GM23338 (cell line): Measurements from ENCODE around the gene THRB. TPM values are rescaled to one million over a fixed set of nuclear protein-coding genes. Genes with fewer than 3 reads are reported as not detected.

Experiments
- ATAC-seq: fragments of 200-7000 bp; cut with Tn5 transposase; 3 replicates; pipeline ENCODE4 v1.9.1; 2020
- DNase-seq: peaks from one replicate; pipeline ENCODE4 v3.0.0-alpha.2; 2015; ENCODE audit warnings: low spot score
- H2AFZ ChIP-seq: fragments of 200-600 bp; sonication (generic); 2 replicates; pipeline ENCODE4 v1.8.0; 2016; ENCODE audit warnings: antibody characterized with exemption, mild to moderate bottlenecking, moderate library complexity
- H3F3A ChIP-seq: fragments of 200-600 bp; sonication (generic); replicated peaks from 2 replicates; pipeline ENCODE4 v1.8.0; 2017; ENCODE audit warnings: antibody characterized with exemption, mixed run types, low read depth
- H3K27ac ChIP-seq: fragments of 200-600 bp; sonication (generic); 2 replicates; pipeline ENCODE4 v1.6.1; 2016; ENCODE audit warnings: low read depth
- H3K27me3 ChIP-seq: fragments of 200-600 bp; sonication (generic); 2 replicates; pipeline ENCODE4 v1.8.0; 2016; ENCODE audit warnings: mild to moderate bottlenecking, mixed run types, moderate library complexity; ENCODE audit not compliant: insufficient read depth
- H3K36me3 ChIP-seq: fragments of 200-600 bp; sonication (generic); 2 replicates; pipeline ENCODE4 v1.8.0; 2016; ENCODE audit warnings: mild to moderate bottlenecking; ENCODE audit not compliant: insufficient read depth
- H3K4me1 ChIP-seq: fragments of 200-600 bp; sonication (generic); 2 replicates; pipeline ENCODE4 v1.8.0; 2016; ENCODE audit warnings: mild to moderate bottlenecking, moderate library complexity; ENCODE audit not compliant: insufficient read depth
- H3K4me2 ChIP-seq: fragments of 200-600 bp; sonication (generic); 2 replicates; pipeline ENCODE4 v1.7.1; 2017; ENCODE audit warnings: mixed run types
- H3K4me3 ChIP-seq: fragments of 200-600 bp; sonication (generic); 2 replicates; pipeline ENCODE4 v1.6.1; 2016; ENCODE audit warnings: mixed run types
- H3K79me2 ChIP-seq: fragments of 200-600 bp; sonication (generic); replicated peaks from 2 replicates; pipeline ENCODE4 v1.8.0; 2017; ENCODE audit warnings: mild to moderate bottlenecking; ENCODE audit not compliant: insufficient read depth
- H3K9me2 ChIP-seq: fragments of 200-600 bp; sonication (generic); 2 replicates; pipeline ENCODE4 v1.8.0; 2017; ENCODE audit not compliant: insufficient read depth
- H4K20me1 ChIP-seq: fragments of 200-600 bp; sonication (generic); replicated peaks from 2 replicates; pipeline ENCODE4 v1.8.0; 2017; ENCODE audit warnings: mild to moderate bottlenecking; ENCODE audit not compliant: insufficient read depth
- H3K27ac Mint-ChIP-seq: 2 replicates; pipeline ENCODE4 v1.8.0; 2020; ENCODE audit warnings: inconsistent platforms, mild to moderate bottlenecking, moderate library complexity, mixed read lengths
- H3K27me3 Mint-ChIP-seq: 3 replicates; pipeline ENCODE4 v1.8.0; 2022; ENCODE audit warnings: low read depth, mild to moderate bottlenecking, moderate library complexity, mixed read lengths, inconsistent platforms; ENCODE audit not compliant: insufficient read depth, poor library complexity
- H3K36me3 Mint-ChIP-seq: 3 replicates; pipeline ENCODE4 v1.8.0; 2021; ENCODE audit warnings: low read depth, mild to moderate bottlenecking, inconsistent platforms, moderate library complexity, mixed read lengths
- H3K4me1 Mint-ChIP-seq: 3 replicates; pipeline ENCODE4 v1.8.0; 2020; ENCODE audit warnings: mild to moderate bottlenecking, inconsistent platforms, mixed read lengths
- H3K4me3 Mint-ChIP-seq: 3 replicates; pipeline ENCODE4 v1.8.0; 2021; ENCODE audit warnings: moderate library complexity, mild to moderate bottlenecking, inconsistent platforms, mixed read lengths
- H3K9me3 Mint-ChIP-seq: 3 replicates; pipeline ENCODE4 v1.8.0; 2020; ENCODE audit warnings: moderate library complexity, mild to moderate bottlenecking, inconsistent platforms, mixed read lengths
- EZH2 ChIP-seq: fragments of 200-600 bp; sonication (generic); IDR thresholded peaks from one replicate; pipeline ENCODE4 v1.8.0; 2017; ENCODE audit warnings: antibody characterized with exemption, mild to moderate bottlenecking, low read depth; ENCODE audit not compliant: unreplicated experiment
- EZH2phosphoT487 ChIP-seq: fragments of 200-600 bp; sonication (generic); IDR thresholded peaks from one replicate; pipeline ENCODE4 v1.8.1; 2018; ENCODE audit warnings: antibody characterized with exemption; ENCODE audit not compliant: unreplicated experiment
- JUNB ChIP-seq: IDR thresholded peaks from one replicate; pipeline ENCODE4 v1.6.1; 2016; ENCODE audit warnings: antibody characterized with exemption; ENCODE audit not compliant: unreplicated experiment
- POLR2AphosphoS5 ChIP-seq: IDR thresholded peaks from 2 replicates; pipeline ENCODE4 v1.6.1; 2016; ENCODE audit warnings: antibody characterized with exemption, low read depth
- STAT1 ChIP-seq: IDR thresholded peaks from one replicate; pipeline ENCODE4 v1.6.1; 2016; ENCODE audit warnings: antibody characterized with exemption; ENCODE audit not compliant: unreplicated experiment
- ZNF331 ChIP-seq: fragments of 250-450 bp; sonication (Bioruptor Pico); IDR thresholded peaks from 2 replicates; pipeline ENCODE4 v1.5.0; 2020; ENCODE audit warnings: low read depth, mild to moderate bottlenecking, moderate library complexity
- polyA plus RNA-seq: library from polyadenylated mRNA; unstranded; fragments of >200 nt; fragmentation: Nextera tagmentation; extraction: Ambion mirVana; gene quantifications from 2 replicates; pipeline ENCODE4 v1.2.1, GENCODE V29; 2016
- total RNA-seq: library from RNA; depleted of rRNA; stranded (reverse); fragments of >200 nt; shearing (Covaris generic); gene quantifications from 2 replicates; pipeline ENCODE4 v1.2.3, GENCODE V29; 2014
- TF ChIP-seq, protein P1 (sequence below): IDR thresholded peaks from 2 replicates; pipeline ENCODE4 v1.6.1; 2016; ENCODE audit warnings: antibody characterized with exemption
- TF ChIP-seq, protein P2 (sequence below), 2 experiments: fragments of 200-600 bp in 1 of 2; sonication (generic) in 1 of 2; conservative IDR thresholded peaks; 2 replicates each; pipeline versions ENCODE4 v1.5.1 to v1.6.1; 2016 to 2017; ENCODE audit warnings: antibody characterized with exemption in 2 of 2, low read depth in 2 of 2, mild to moderate bottlenecking in 2 of 2, moderate library complexity in 1 of 2
- TF ChIP-seq, protein P3 (sequence below): fragments of 250-450 bp; sonication (Bioruptor Pico); IDR thresholded peaks from 2 replicates; pipeline ENCODE4 v1.5.0; 2020; ENCODE audit warnings: mild to moderate bottlenecking, moderate library complexity
- TF ChIP-seq, protein P4 (sequence below): IDR thresholded peaks from one replicate; pipeline ENCODE4 v1.6.1; 2018; ENCODE audit warnings: antibody characterized with exemption; ENCODE audit not compliant: unreplicated experiment

Gene THRB
- total and polyA plus RNA-seq, 2 experiments from 2014 or later, result 1.7 to 3.2 TPM

DNA sequence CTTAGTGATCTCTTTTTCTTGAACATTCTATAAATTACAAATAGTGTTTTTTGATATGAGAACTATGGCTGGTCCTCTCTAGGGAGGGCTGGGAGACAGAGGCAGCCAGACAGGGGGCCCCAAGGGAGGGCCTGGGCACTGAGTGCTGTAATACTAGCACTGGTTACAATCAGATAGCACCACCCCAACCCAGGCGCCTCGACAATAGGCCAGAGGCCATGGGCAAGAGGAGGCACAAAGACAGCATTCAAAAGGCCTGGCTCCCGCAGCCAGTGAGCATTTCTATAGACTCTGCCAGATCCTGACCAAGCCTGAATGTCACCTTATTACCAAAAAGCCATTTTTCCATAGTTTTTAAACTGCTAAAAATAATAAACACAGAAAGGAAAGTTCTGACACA lies 158.5 kb downstream of the THRB start:
- Histone ChIP-seq H3F3A (no peaks in the 10 kb centered on the region), H3K4me1 (no peaks in the 10 kb centered on the region), H2AFZ (no peak overlapping the region), H3K79me2 (no peaks in the 10 kb centered on the region), H3K27me3 (no peaks in the 10 kb centered on the region), H3K27ac (no peak overlapping the region), H3K4me3 (no peak overlapping the region), H3K36me3 (no peaks in the 10 kb centered on the region), H4K20me1 (no peaks in the 10 kb centered on the region), H3K9me2 (no peaks in the 10 kb centered on the region), H3K4me2 (no peak overlapping the region)
- Mint-ChIP-seq H3K27me3 (no peaks in the 10 kb centered on the region), H3K36me3 (no peaks in the 10 kb centered on the region), H3K4me3 (no peak overlapping the region), H3K4me1 (no peaks in the 10 kb centered on the region), H3K27ac (no peak overlapping the region), H3K9me3 (no peaks in the 10 kb centered on the region)
- no peak for ATAC-seq
- DNase-seq, result no peak
- TF ChIP-seq, protein P1, sequence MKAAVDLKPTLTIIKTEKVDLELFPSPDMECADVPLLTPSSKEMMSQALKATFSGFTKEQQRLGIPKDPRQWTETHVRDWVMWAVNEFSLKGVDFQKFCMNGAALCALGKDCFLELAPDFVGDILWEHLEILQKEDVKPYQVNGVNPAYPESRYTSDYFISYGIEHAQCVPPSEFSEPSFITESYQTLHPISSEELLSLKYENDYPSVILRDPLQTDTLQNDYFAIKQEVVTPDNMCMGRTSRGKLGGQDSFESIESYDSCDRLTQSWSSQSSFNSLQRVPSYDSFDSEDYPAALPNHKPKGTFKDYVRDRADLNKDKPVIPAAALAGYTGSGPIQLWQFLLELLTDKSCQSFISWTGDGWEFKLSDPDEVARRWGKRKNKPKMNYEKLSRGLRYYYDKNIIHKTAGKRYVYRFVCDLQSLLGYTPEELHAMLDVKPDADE, result no peak
- TF ChIP-seq ZNF331 (CRISPR knock-in tag), result no peak

DNA sequence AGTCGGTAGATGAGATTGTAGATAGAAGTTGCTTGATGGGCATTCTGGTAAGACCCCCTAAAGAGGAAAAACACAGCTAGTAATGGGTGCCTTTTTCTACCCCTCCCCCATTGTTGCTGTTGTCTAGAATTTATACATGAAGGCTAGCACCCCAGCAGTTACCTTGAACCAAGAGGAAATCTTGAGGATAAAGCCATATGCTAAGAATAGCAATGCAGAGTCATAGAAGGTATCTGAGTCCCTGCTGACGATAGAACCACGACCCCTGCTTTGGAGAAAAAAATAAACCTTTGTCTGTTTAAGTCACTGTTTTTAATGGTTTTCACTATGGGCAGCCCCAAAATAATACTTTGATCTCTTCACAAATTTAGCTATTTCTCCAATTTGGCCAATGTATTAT lies 162.6 kb downstream of the THRB start:
- Mint-ChIP-seq H3K4me3 (no peak overlapping the region), H3K27me3 (no peaks in the 10 kb centered on the region), H3K4me1 (no peaks in the 10 kb centered on the region), H3K36me3 (no peaks in the 10 kb centered on the region), H3K27ac (no peak overlapping the region), H3K9me3 (no peaks in the 10 kb centered on the region)
- Histone ChIP-seq H3K9me2 (0 out of 2 replicates have a peak, but pooled peaks cover 4% of the 10 kb centered on the region), H4K20me1 (0 out of 2 replicates have a peak, but pooled peaks cover 2% of the 10 kb centered on the region), H2AFZ (no peak overlapping the region), H3K4me2 (no peak overlapping the region), H3K27me3 (no peaks in the 10 kb centered on the region), H3F3A (no peaks in the 10 kb centered on the region), H3K36me3 (no peaks in the 10 kb centered on the region), H3K27ac (no peak overlapping the region), H3K4me3 (no peak overlapping the region), H3K4me1 (no peaks in the 10 kb centered on the region), H3K79me2 (no peaks in the 10 kb centered on the region)
- ATAC-seq (no peak), DNase-seq (no peak)
- TF ChIP-seq EZH2 (no peak), STAT1 (no peak), POLR2AphosphoS5 (no peak), ZNF331 (CRISPR knock-in tag) (no peak), EZH2phosphoT487 (no peak), JUNB (no peak)
- TF ChIP-seq, protein P2, sequence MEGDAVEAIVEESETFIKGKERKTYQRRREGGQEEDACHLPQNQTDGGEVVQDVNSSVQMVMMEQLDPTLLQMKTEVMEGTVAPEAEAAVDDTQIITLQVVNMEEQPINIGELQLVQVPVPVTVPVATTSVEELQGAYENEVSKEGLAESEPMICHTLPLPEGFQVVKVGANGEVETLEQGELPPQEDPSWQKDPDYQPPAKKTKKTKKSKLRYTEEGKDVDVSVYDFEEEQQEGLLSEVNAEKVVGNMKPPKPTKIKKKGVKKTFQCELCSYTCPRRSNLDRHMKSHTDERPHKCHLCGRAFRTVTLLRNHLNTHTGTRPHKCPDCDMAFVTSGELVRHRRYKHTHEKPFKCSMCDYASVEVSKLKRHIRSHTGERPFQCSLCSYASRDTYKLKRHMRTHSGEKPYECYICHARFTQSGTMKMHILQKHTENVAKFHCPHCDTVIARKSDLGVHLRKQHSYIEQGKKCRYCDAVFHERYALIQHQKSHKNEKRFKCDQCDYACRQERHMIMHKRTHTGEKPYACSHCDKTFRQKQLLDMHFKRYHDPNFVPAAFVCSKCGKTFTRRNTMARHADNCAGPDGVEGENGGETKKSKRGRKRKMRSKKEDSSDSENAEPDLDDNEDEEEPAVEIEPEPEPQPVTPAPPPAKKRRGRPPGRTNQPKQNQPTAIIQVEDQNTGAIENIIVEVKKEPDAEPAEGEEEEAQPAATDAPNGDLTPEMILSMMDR (conservative IDR thresholded peaks at IDR 0.05; ENCODE audit: low read depth in 2 of 2), result no peak
- TF ChIP-seq, protein P3, sequence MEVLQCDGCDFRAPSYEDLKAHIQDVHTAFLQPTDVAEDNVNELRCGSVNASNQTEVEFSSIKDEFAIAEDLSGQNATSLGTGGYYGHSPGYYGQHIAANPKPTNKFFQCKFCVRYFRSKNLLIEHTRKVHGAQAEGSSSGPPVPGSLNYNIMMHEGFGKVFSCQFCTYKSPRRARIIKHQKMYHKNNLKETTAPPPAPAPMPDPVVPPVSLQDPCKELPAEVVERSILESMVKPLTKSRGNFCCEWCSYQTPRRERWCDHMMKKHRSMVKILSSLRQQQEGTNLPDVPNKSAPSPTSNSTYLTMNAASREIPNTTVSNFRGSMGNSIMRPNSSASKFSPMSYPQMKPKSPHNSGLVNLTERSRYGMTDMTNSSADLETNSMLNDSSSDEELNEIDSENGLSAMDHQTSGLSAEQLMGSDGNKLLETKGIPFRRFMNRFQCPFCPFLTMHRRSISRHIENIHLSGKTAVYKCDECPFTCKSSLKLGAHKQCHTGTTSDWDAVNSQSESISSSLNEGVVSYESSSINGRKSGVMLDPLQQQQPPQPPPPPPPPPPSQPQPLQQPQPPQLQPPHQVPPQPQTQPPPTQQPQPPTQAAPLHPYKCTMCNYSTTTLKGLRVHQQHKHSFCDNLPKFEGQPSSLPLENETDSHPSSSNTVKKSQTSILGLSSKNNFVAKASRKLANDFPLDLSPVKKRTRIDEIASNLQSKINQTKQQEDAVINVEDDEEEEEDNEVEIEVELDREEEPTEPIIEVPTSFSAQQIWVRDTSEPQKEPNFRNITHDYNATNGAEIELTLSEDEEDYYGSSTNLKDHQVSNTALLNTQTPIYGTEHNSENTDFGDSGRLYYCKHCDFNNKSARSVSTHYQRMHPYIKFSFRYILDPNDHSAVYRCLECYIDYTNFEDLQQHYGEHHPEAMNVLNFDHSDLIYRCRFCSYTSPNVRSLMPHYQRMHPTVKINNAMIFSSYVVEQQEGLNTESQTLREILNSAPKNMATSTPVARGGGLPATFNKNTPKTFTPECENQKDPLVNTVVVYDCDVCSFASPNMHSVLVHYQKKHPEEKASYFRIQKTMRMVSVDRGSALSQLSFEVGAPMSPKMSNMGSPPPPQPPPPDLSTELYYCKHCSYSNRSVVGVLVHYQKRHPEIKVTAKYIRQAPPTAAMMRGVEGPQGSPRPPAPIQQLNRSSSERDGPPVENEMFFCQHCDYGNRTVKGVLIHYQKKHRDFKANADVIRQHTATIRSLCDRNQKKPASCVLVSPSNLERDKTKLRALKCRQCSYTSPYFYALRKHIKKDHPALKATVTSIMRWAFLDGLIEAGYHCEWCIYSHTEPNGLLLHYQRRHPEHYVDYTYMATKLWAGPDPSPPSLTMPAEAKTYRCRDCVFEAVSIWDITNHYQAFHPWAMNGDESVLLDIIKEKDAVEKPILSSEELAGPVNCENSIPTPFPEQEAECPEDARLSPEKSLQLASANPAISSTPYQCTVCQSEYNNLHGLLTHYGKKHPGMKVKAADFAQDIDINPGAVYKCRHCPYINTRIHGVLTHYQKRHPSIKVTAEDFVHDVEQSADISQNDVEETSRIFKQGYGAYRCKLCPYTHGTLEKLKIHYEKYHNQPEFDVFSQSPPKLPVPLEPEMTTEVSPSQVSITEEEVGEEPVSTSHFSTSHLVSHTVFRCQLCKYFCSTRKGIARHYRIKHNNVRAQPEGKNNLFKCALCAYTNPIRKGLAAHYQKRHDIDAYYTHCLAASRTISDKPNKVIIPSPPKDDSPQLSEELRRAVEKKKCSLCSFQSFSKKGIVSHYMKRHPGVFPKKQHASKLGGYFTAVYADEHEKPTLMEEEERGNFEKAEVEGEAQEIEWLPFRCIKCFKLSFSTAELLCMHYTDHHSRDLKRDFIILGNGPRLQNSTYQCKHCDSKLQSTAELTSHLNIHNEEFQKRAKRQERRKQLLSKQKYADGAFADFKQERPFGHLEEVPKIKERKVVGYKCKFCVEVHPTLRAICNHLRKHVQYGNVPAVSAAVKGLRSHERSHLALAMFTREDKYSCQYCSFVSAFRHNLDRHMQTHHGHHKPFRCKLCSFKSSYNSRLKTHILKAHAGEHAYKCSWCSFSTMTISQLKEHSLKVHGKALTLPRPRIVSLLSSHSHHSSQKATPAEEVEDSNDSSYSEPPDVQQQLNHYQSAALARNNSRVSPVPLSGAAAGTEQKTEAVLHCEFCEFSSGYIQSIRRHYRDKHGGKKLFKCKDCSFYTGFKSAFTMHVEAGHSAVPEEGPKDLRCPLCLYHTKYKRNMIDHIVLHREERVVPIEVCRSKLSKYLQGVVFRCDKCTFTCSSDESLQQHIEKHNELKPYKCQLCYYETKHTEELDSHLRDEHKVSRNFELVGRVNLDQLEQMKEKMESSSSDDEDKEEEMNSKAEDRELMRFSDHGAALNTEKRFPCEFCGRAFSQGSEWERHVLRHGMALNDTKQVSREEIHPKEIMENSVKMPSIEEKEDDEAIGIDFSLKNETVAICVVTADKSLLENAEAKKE (CRISPR knock-in tag), result no peak
- TF ChIP-seq, protein P4, sequence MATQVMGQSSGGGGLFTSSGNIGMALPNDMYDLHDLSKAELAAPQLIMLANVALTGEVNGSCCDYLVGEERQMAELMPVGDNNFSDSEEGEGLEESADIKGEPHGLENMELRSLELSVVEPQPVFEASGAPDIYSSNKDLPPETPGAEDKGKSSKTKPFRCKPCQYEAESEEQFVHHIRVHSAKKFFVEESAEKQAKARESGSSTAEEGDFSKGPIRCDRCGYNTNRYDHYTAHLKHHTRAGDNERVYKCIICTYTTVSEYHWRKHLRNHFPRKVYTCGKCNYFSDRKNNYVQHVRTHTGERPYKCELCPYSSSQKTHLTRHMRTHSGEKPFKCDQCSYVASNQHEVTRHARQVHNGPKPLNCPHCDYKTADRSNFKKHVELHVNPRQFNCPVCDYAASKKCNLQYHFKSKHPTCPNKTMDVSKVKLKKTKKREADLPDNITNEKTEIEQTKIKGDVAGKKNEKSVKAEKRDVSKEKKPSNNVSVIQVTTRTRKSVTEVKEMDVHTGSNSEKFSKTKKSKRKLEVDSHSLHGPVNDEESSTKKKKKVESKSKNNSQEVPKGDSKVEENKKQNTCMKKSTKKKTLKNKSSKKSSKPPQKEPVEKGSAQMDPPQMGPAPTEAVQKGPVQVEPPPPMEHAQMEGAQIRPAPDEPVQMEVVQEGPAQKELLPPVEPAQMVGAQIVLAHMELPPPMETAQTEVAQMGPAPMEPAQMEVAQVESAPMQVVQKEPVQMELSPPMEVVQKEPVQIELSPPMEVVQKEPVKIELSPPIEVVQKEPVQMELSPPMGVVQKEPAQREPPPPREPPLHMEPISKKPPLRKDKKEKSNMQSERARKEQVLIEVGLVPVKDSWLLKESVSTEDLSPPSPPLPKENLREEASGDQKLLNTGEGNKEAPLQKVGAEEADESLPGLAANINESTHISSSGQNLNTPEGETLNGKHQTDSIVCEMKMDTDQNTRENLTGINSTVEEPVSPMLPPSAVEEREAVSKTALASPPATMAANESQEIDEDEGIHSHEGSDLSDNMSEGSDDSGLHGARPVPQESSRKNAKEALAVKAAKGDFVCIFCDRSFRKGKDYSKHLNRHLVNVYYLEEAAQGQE, result no peak
